Chondrocyte (in vitro differentiated cells): Measurements from ENCODE around the gene RNF19B. TPM values are rescaled to one million over a fixed set of nuclear protein-coding genes. Genes with fewer than 3 reads are reported as not detected.

Experiments
- DNase-seq: peaks from one replicate; pipeline ENCODE4 v3.0.0; 2021; ENCODE audit warnings: mixed read lengths, low spot score
- H3K27ac Mint-ChIP-seq: one replicate; pipeline ENCODE4 v1.8.0; 2021; ENCODE audit warnings: mild to moderate bottlenecking, moderate library complexity, mixed read lengths; ENCODE audit not compliant: unreplicated experiment
- H3K27me3 Mint-ChIP-seq: 2 replicates; pipeline ENCODE4 v1.8.0; 2021; ENCODE audit warnings: low read depth, mixed read lengths
- H3K36me3 Mint-ChIP-seq: 2 replicates; pipeline ENCODE4 v1.8.0; 2021; ENCODE audit warnings: low read depth, mixed read lengths
- H3K4me1 Mint-ChIP-seq: 2 replicates; pipeline ENCODE4 v1.8.0; 2021; ENCODE audit warnings: low read depth, mild to moderate bottlenecking, mixed read lengths
- H3K4me3 Mint-ChIP-seq: one replicate; pipeline ENCODE4 v1.8.0; 2021; ENCODE audit warnings: mild to moderate bottlenecking, moderate library complexity, mixed read lengths; ENCODE audit not compliant: unreplicated experiment
- H3K9me3 Mint-ChIP-seq: 2 replicates; pipeline ENCODE4 v1.8.0; 2021; ENCODE audit warnings: low read depth, mixed read lengths
- total RNA-seq: library from RNA; stranded (reverse); gene quantifications from 3 replicates; pipeline ENCODE4 v1.2.1, GENCODE V29; 2021
- TF ChIP-seq, protein P1 (sequence below): fragments of 200-600 bp; sonication (generic); IDR thresholded peaks from 2 replicates; pipeline ENCODE4 v1.5.0; 2021; ENCODE audit warnings: antibody characterized with exemption, mild to moderate bottlenecking, moderate library complexity

The RNF19B gene
- total RNA-seq, 1 donor from 2014 or later, result 17.4 TPM

DNA sequence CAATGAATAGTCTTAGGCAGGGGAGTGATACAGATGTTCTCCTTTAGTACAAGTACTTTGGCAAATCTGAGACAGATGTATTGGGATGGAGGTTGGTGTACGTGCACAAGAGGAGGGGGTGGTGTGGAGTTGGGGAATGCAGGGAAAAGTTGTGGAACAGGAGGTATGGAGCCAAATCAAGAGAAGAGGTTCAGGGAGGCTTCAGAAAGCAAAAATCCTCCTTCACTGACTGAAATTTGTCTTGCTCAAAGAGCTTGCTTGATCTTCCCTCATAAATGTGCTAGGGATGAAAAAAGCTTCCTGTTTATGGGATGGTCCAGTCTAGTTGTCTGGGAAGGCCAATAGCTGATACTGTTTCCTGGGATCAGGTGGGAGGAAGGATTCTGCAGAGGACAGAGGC is 5.8 kb downstream of the RNF19B start:
- Mint-ChIP-seq H3K27ac (no peak overlapping the region), H3K9me3 (no peaks in the 10 kb centered on the region)
- TF ChIP-seq, protein P1, sequence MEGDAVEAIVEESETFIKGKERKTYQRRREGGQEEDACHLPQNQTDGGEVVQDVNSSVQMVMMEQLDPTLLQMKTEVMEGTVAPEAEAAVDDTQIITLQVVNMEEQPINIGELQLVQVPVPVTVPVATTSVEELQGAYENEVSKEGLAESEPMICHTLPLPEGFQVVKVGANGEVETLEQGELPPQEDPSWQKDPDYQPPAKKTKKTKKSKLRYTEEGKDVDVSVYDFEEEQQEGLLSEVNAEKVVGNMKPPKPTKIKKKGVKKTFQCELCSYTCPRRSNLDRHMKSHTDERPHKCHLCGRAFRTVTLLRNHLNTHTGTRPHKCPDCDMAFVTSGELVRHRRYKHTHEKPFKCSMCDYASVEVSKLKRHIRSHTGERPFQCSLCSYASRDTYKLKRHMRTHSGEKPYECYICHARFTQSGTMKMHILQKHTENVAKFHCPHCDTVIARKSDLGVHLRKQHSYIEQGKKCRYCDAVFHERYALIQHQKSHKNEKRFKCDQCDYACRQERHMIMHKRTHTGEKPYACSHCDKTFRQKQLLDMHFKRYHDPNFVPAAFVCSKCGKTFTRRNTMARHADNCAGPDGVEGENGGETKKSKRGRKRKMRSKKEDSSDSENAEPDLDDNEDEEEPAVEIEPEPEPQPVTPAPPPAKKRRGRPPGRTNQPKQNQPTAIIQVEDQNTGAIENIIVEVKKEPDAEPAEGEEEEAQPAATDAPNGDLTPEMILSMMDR, result no peak

DNA sequence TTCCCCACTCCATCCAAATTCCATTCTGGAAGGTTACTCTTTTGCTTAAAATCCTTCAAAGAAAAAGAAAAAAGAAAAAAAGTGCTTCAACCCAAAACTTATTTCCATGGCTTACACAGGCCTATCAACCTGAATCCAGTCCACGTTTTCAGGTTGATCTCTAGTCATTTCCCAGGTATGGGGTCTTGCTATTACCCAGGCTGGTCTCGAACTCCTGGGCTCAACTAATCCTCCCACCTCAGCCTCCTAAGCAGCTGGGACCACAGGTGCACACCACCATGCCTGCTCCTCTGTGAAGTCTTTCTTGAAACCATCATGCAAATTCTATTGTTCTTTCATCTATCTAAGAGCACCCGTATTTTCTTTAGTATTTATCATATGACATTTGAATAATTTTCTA is 7.6 kb downstream of the RNF19B start:
- TF ChIP-seq, protein P1, result no peak
- no peaks in the 10 kb centered on the region for H3K9me3 Mint-ChIP-seq
- H3K27me3 Mint-ChIP-seq, result no peaks in the 10 kb centered on the region
- peaks cover 22% of the 10 kb centered on the region for H3K4me1 Mint-ChIP-seq
- no peak overlapping the region for H3K4me3 Mint-ChIP-seq
- no peak for DNase-seq
- no peak overlapping the region for H3K27ac Mint-ChIP-seq
- no peaks in the 10 kb centered on the region for H3K36me3 Mint-ChIP-seq

More for the DNA sequence above, 5.8 kb downstream of the RNF19B start:
- no peak for DNase-seq
- Mint-ChIP-seq H3K4me3 (no peak overlapping the region), H3K27me3 (no peaks in the 10 kb centered on the region), H3K4me1 (peaks cover 32% of the 10 kb centered on the region), H3K36me3 (no peaks in the 10 kb centered on the region)

DNA sequence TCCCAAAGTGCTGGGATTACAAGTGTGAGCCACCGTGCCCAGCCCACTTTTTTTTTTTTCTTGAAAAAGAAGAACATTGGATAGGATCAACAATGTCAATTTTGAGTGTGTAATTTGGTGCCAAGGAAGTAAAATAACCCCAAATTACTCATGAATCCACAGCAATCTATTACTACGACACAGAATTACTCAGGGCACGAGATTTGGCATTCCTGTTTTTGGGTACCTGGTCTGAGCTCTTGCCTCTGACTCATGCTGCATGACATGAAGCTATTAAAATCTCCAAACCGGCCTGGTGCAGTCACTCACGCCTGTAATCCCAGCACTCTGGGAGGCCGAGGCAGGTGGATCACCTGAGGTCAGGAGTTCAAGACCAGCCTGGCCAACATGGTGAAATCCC is 10.4 kb downstream of the RNF19B start:
- no peaks in the 10 kb centered on the region for H3K27me3 Mint-ChIP-seq
- DNase-seq, result no peak

DNA sequence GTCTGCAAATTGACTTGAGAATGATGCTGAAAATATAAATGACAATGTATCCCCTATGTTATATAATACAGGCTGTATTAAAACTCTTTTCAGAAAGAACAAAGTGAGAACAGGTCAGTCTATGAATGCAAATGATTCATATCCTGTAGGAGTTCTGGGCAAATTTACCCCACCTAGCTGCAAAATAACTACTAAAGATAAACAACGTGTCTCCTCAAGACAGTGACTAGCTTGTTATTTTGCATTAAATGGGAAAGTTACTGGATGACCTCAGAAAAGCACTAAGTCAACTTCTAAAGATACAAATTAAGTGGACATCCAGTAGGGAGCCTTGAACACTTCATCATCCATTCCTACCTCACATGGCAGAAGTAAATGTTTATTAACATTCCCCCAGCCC is 11.1 kb downstream of the RNF19B start:
- no peak overlapping the region for H3K27ac Mint-ChIP-seq
- no peaks in the 10 kb centered on the region for H3K36me3 Mint-ChIP-seq
- DNase-seq, result no peak
- H3K27me3 Mint-ChIP-seq, result no peaks in the 10 kb centered on the region
- peaks cover 21% of the 10 kb centered on the region for H3K4me1 Mint-ChIP-seq
- H3K4me3 Mint-ChIP-seq, result no peak overlapping the region
- TF ChIP-seq, protein P1, result no peak
- H3K9me3 Mint-ChIP-seq, result no peaks in the 10 kb centered on the region

More for the DNA sequence above, 10.4 kb downstream of the RNF19B start:
- Mint-ChIP-seq H3K4me1 (peaks cover 15% of the 10 kb centered on the region), H3K27ac (no peak overlapping the region), H3K9me3 (no peaks in the 10 kb centered on the region), H3K36me3 (no peaks in the 10 kb centered on the region), H3K4me3 (no peak overlapping the region)
- TF ChIP-seq, protein P1, result no peak

DNA sequence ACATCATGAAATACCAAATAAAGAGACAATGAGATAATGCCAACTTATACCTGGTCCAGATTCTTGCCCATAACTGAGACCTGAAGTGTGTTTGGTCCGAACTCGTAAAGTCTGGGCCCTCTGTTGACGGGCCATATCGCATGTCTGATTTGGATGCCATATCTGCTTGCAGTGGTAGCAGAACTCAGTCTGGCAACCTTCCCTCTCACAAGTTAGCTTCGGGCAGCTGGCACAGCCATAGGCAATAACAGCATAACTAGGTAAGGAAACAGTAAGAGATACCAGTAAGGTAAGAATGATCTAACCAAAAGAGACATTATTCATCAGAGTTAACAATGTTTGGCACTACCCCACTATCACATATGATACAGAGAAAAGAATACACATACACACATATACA is 15.1 kb downstream of the RNF19B start:
- Mint-ChIP-seq H3K4me3 (no peak overlapping the region), H3K9me3 (no peaks in the 10 kb centered on the region), H3K4me1 (peaks cover 54% of the 10 kb centered on the region), H3K27ac (peak overlapping the region; percentile 14), H3K36me3 (peaks cover 2% of the 10 kb centered on the region), H3K27me3 (no peaks in the 10 kb centered on the region)
- TF ChIP-seq, protein P1, result no peak
- no peak for DNase-seq
